SK-N-SH (cell line): ENCODE measurements around the gene ZNF445. TPM values are rescaled to one million over a fixed set of nuclear protein-coding genes. Genes with fewer than 3 reads are reported as not detected.
"Not testable (repeated sequence)": the region's sequence is repeated elsewhere in the genome, so short reads cannot be mapped to it uniquely, and the experiment has no call there.

Experiments used
- CTCF ChIA-PET: fragments of 300-600, 350-600 bp; formaldehyde crosslinking; extraction: SDS; loops from one replicate; lab custom pipeline; 2021; lab: Yijun Ruan, JAX
- POLR2A ChIA-PET: fragments of 350-600 bp; sonication (Branson Sonifier 250); formaldehyde crosslinking; extraction: SDS; loops from one replicate; lab custom pipeline; 2020; ENCODE audit warnings: antibody characterized with exemption, inconsistent platforms; lab: Yijun Ruan, JAX
- DNase-seq: peaks from one replicate; pipeline ENCODE4 v3.0.0; 2012
- H2AFZ ChIP-seq: fragments of 200-600 bp; sonication (generic); 2 replicates; pipeline ENCODE4 v1.8.1; 2016; ENCODE audit warnings: antibody characterized with exemption, mild to moderate bottlenecking, low read depth
- H3F3A ChIP-seq: fragments of 200-600 bp; sonication (generic); replicated peaks from 2 replicates; pipeline ENCODE3; 2016; ENCODE audit warnings: antibody characterized with exemption, mild to moderate bottlenecking; ENCODE audit not compliant: insufficient read depth
- H3K27ac ChIP-seq, 2 experiments: fragments of 200-500 bp in 1 of 2; fragments of 200-600 bp in 1 of 2; sonication (Bioruptor generic) in 1 of 2; sonication (generic), shearing (Covaris generic) in 1 of 2; 2 replicates each; pipeline versions ENCODE4 v1.5.1 to v1.6.1; 2014 to 2016; ENCODE audit warnings: low read depth in 2 of 2, inconsistent platforms in 1 of 2, low read length in 1 of 2, mild to moderate bottlenecking in 1 of 2, mixed read lengths in 1 of 2
- H3K27me3 ChIP-seq: fragments of 200-600 bp; sonication (generic), shearing (Covaris generic); 2 replicates; pipeline ENCODE4 v1.6.1; 2016; ENCODE audit warnings: mixed run types; ENCODE audit not compliant: insufficient read depth
- H3K36me3 ChIP-seq, 2 experiments: fragments of 200-500 bp in 1 of 2; fragments of 200-600 bp in 1 of 2; sonication (Bioruptor generic) in 1 of 2; sonication (generic) in 1 of 2; replicated peaks in 1 of 2; 2 replicates each; pipeline versions ENCODE3 to v1.5.1; 2014 to 2016; ENCODE audit warnings: low read length in 1 of 2, mild to moderate bottlenecking in 1 of 2; ENCODE audit not compliant: insufficient read depth in 2 of 2, control insufficient read depth in 1 of 2
- H3K4me1 ChIP-seq, 2 experiments: fragments of 200-500 bp in 1 of 2; fragments of 200-600 bp in 1 of 2; sonication (Bioruptor generic) in 1 of 2; sonication (generic), shearing (Covaris generic) in 1 of 2; 2 replicates each; pipeline versions ENCODE4 v1.5.1 to v1.6.1; 2014 to 2016; ENCODE audit warnings: low read depth in 1 of 2, low read length in 1 of 2, mixed run types in 1 of 2; ENCODE audit not compliant: insufficient read depth in 2 of 2, control insufficient read depth in 1 of 2
- H3K4me2 ChIP-seq: fragments of 200-600 bp; sonication (generic), shearing (Covaris generic); 2 replicates; pipeline ENCODE4 v1.6.1; 2017; ENCODE audit warnings: mixed run types
- H3K4me3 ChIP-seq, 2 experiments: fragments of 200-500 bp in 1 of 2; fragments of 200-600 bp in 1 of 2; sonication (Bioruptor generic) in 1 of 2; sonication (generic), shearing (Covaris generic) in 1 of 2; 2 replicates each; pipeline versions ENCODE4 v1.5.1 to v1.8.1; 2014 to 2016; ENCODE audit warnings: low read depth in 2 of 2, inconsistent platforms in 1 of 2, low read length in 1 of 2, mild to moderate bottlenecking in 1 of 2, mixed read lengths in 1 of 2, moderate library complexity in 1 of 2
- H3K79me2 ChIP-seq: fragments of 200-600 bp; sonication (generic); 2 replicates; pipeline ENCODE4 v1.8.1; 2017; ENCODE audit warnings: mild to moderate bottlenecking; ENCODE audit not compliant: insufficient read depth
- H3K9ac ChIP-seq: fragments of 200-600 bp; sonication (generic); 2 replicates; pipeline ENCODE4 v1.6.1; 2017; ENCODE audit warnings: mixed run types
- H3K9me2 ChIP-seq: fragments of 200-600 bp; sonication (generic); 2 replicates; pipeline ENCODE4 v1.6.1; 2017; ENCODE audit warnings: mixed run types
- H3K9me3 ChIP-seq: fragments of 200-600 bp; sonication (generic); 2 replicates; pipeline ENCODE4 v1.6.1; 2017; ENCODE audit warnings: mixed run types, mild to moderate bottlenecking, moderate library complexity
- H4K20me1 ChIP-seq: fragments of 200-600 bp; sonication (generic); 2 replicates; pipeline ENCODE4 v1.6.1; 2017; ENCODE audit warnings: mild to moderate bottlenecking, mixed run types; ENCODE audit not compliant: insufficient read depth
- EP300 ChIP-seq, 2 experiments: IDR thresholded peaks; 2 replicates each; pipeline versions ENCODE4 v1.4.0 to v1.6.1; 2012; ENCODE audit warnings: borderline replicate concordance in 1 of 2, low read depth in 1 of 2, low read length in 1 of 2
- EZH2phosphoT487 ChIP-seq: fragments of 200-600 bp; sonication (generic); IDR thresholded peaks from 2 replicates; pipeline ENCODE4 v1.6.1; 2017; ENCODE audit warnings: low read depth, mixed run types, mild to moderate bottlenecking, antibody characterized with exemption, moderate library complexity, borderline replicate concordance
- FOSL2 ChIP-seq: IDR thresholded peaks from 2 replicates; pipeline ENCODE4 v1.4.0; 2012; ENCODE audit warnings: low read depth, mild to moderate bottlenecking, moderate library complexity, borderline replicate concordance
- GATA2 ChIP-seq: sonication (generic); formaldehyde crosslinking; IDR thresholded peaks from 2 replicates; pipeline ENCODE4 v1.5.0; 2020; ENCODE audit warnings: mild to moderate bottlenecking, missing genetic modification reagents
- MEF2A ChIP-seq: IDR thresholded peaks from 2 replicates; pipeline ENCODE4 v1.4.0; 2012; ENCODE audit warnings: low read depth, borderline replicate concordance
- MXI1 ChIP-seq: IDR thresholded peaks from 2 replicates; pipeline ENCODE4 v1.6.1; 2012; ENCODE audit warnings: mild to moderate bottlenecking, low read depth, low read length, improper control_type of control experiment
- POLR2AphosphoS5 ChIP-seq: IDR thresholded peaks from 2 replicates; pipeline ENCODE4 v1.6.1; 2012; ENCODE audit warnings: low read depth, low read length
- RAD21 ChIP-seq: IDR thresholded peaks from 2 replicates; pipeline ENCODE4 v1.6.1; 2012; ENCODE audit warnings: mild to moderate bottlenecking, low read length
- RFX5 ChIP-seq: IDR thresholded peaks from 2 replicates; pipeline ENCODE4 v1.6.1; 2012; ENCODE audit warnings: mild to moderate bottlenecking, improper control_type of control experiment, low read length
- SIN3A ChIP-seq: IDR thresholded peaks from 2 replicates; pipeline ENCODE4 v1.6.1; 2012; ENCODE audit warnings: low read depth, mild to moderate bottlenecking, low read length, moderate library complexity, borderline replicate concordance
- SMC3 ChIP-seq: IDR thresholded peaks from 2 replicates; pipeline ENCODE4 v1.6.1; 2012; ENCODE audit warnings: low read depth, low read length, improper control_type of control experiment
- TAF1 ChIP-seq: IDR thresholded peaks from 2 replicates; pipeline ENCODE4 v1.6.1; 2012; ENCODE audit warnings: low read depth, mild to moderate bottlenecking, low read length, moderate library complexity, borderline replicate concordance
- TCF12 ChIP-seq: IDR thresholded peaks from 2 replicates; pipeline ENCODE4 v1.4.0; 2012
- TEAD4 ChIP-seq: IDR thresholded peaks from 2 replicates; pipeline ENCODE4 v1.4.0; 2012; ENCODE audit warnings: mild to moderate bottlenecking, borderline replicate concordance; ENCODE audit not compliant: insufficient read depth
- WGBS: methylation state at CpG from one replicate; pipeline ENCODE4 v1.1.6; 2017; ENCODE audit warnings: low lambda C conversion rate; 5-methylcytosine and 5-hydroxymethylcytosine counted together
- polyA plus RNA-seq, 3 experiments: library from polyadenylated mRNA; depleted of rRNA; stranded (reverse); fragments of >200 nt; gene quantifications; 2 replicates each; pipeline ENCODE4 v1.2.3, GENCODE V29; 2012
- TF ChIP-seq, protein P1 (sequence below): IDR thresholded peaks from 2 replicates; pipeline ENCODE4 v1.6.1; 2012; ENCODE audit warnings: mild to moderate bottlenecking, low read depth, low read length, moderate library complexity
- TF ChIP-seq, protein P2 (sequence below): fragments of 200-600 bp; sonication (generic); IDR thresholded peaks from 2 replicates; pipeline ENCODE4 v1.6.1; 2017; ENCODE audit warnings: antibody characterized with exemption, mild to moderate bottlenecking, moderate library complexity
- TF ChIP-seq, protein P3 (sequence below): fragments of 150-350 bp; IDR thresholded peaks from 2 replicates; pipeline ENCODE4 v1.6.1; 2016; ENCODE audit warnings: mild to moderate bottlenecking, low read depth, low read length

The ZNF445 gene
- polyA plus RNA-seq, 1 of the 3 experiments (the other 2 are of a cell fraction): 2.2 TPM

DNA sequence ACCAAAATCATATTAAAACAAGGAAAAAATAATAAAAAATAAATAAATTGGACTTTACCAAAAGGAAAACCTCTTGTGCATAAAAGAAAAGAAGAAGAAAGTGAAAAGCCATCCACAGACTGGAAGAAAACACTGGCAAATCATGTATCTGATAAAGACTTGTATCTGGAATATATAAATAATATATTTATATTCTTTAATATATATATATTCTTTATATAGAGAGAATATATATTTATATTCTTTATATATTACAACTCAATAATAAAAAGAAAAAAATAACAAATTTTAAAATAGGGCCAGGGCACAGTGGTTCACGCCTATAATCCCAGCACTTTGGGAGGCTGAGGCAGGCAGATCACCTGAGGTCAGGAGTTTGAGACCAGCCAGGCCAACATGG is 27.1 kb upstream of the ZNF445 start:
- no peaks in the 10 kb centered on the region; the same call in 1 of the 2 replicates for H3K9me3 ChIP-seq
- peaks cover 64% of the 10 kb centered on the region for H3K79me2 ChIP-seq
- H3K9me2 ChIP-seq: no peaks in the 10 kb centered on the region
- no peaks in the 10 kb centered on the region for H4K20me1 ChIP-seq
- DNase-seq: no peak
- peaks cover 18 to 21% of the 10 kb centered on the region in 2 experiments for H3K36me3 ChIP-seq
- H3F3A ChIP-seq: no peaks in the 10 kb centered on the region
- H3K4me3 ChIP-seq: no peak overlapping the region
- 91% methylated on average over 1 of the region's 1 CpG for WGBS
- no peaks in the 10 kb centered on the region for H3K27me3 ChIP-seq
- no peak for TF ChIP-seq GATA2 (CRISPR knock-in tag)
- TF ChIP-seq TCF12: no peak
- no peak for TF ChIP-seq FOSL2
- no peak for TF ChIP-seq MXI1
- TF ChIP-seq MEF2A: no peak
- no peak for TF ChIP-seq EZH2phosphoT487
- TF ChIP-seq RFX5: no peak
- TF ChIP-seq TEAD4: no peak
- TF ChIP-seq POLR2AphosphoS5: no peak
- no peak for TF ChIP-seq TAF1
- TF ChIP-seq RAD21: no peak
- POLR2A ChIA-PET: no interaction called here
- H3K27ac ChIP-seq: no peak overlapping the region
- CTCF ChIA-PET: interaction anchor here (1.0 kb wide), 1 partner anchor 8 kb away, joined by 4 read pairs; no protein-coding TSS in a partner anchor
- no peak overlapping the region for H3K4me2 ChIP-seq
- no peak overlapping the region for H2AFZ ChIP-seq
- no peak overlapping the region for H3K9ac ChIP-seq
- peaks cover 0 to 4% of the 10 kb centered on the region in 2 experiments; a peak in 1 of 4 replicates for H3K4me1 ChIP-seq

DNA sequence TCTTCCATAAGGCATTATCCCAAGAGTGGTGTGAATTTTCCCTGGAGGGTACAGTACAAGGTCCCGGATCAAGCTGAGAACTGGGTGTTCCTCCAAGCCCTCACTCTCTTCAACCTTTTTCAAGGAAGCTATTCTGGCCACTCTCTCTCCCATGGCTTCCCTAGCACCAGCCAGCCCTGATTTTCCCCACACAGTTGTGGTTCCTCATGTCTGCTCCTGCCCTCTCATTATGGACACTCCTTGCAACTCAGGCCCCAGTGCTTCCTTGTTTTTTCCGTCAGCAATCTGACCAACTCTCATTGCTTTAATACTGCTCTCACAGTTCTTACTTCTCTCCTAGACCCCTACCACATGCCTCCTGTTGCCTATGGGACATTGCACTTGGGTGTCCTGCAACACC is 25.7 kb upstream of the ZNF445 start:
- H4K20me1 ChIP-seq, H3K4me2 ChIP-seq, H2AFZ ChIP-seq, CTCF ChIA-PET, H3K4me3 ChIP-seq, H3K27me3 ChIP-seq, H3K9ac ChIP-seq, DNase-seq, H3F3A ChIP-seq, H3K27ac ChIP-seq, H3K9me2 ChIP-seq, POLR2A ChIA-PET, H3K9me3 ChIP-seq, H3K4me1 ChIP-seq: not testable (repeated sequence)
- H3K36me3 ChIP-seq: peaks cover 23 to 31% of the 10 kb centered on the region in 2 experiments
- peaks cover 50% of the 10 kb centered on the region for H3K79me2 ChIP-seq
- WGBS: 81% methylated on average over 1 of the region's 2 CpGs

DNA sequence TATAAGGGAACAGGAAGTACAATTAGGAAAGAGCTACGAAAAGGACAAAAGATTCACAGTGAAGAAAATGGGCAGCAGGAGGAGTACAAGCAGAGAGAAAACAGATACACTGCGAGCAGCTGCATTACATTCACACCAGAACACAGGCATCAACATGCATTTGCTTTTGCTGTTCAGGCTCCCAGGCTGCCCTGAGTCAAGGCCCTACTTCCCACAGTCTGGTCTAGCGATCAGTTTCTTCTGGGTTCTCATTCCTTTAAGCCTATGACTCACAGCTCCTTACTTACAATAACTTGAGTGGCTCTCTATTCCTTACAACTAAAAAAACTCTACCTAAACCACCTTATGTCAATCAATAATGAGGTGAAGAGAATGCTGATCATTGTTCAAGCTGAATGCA is 24.5 kb upstream of the ZNF445 start:
- no peak overlapping the region for H3K27ac ChIP-seq
- POLR2A ChIA-PET: no interaction called here
- no peaks in the 10 kb centered on the region for H3K27me3 ChIP-seq
- no peak overlapping the region for H3K4me2 ChIP-seq
- peaks cover 23 to 35% of the 10 kb centered on the region in 2 experiments for H3K36me3 ChIP-seq
- H3K79me2 ChIP-seq: peaks cover 38% of the 10 kb centered on the region
- H3F3A ChIP-seq: no peaks in the 10 kb centered on the region
- no peak overlapping the region for H3K4me3 ChIP-seq
- peaks cover 8% of the 10 kb centered on the region for H3K9me3 ChIP-seq
- no peaks in the 10 kb centered on the region for H3K4me1 ChIP-seq
- CTCF ChIA-PET: no interaction called here
- WGBS: 80% methylated on average over 3 of the region's 3 CpGs
- no peak overlapping the region for H3K9ac ChIP-seq
- no peaks in the 10 kb centered on the region for H3K9me2 ChIP-seq
- H2AFZ ChIP-seq: no peak overlapping the region
- no peak for DNase-seq
- no peaks in the 10 kb centered on the region for H4K20me1 ChIP-seq
- TF ChIP-seq, protein P1, sequence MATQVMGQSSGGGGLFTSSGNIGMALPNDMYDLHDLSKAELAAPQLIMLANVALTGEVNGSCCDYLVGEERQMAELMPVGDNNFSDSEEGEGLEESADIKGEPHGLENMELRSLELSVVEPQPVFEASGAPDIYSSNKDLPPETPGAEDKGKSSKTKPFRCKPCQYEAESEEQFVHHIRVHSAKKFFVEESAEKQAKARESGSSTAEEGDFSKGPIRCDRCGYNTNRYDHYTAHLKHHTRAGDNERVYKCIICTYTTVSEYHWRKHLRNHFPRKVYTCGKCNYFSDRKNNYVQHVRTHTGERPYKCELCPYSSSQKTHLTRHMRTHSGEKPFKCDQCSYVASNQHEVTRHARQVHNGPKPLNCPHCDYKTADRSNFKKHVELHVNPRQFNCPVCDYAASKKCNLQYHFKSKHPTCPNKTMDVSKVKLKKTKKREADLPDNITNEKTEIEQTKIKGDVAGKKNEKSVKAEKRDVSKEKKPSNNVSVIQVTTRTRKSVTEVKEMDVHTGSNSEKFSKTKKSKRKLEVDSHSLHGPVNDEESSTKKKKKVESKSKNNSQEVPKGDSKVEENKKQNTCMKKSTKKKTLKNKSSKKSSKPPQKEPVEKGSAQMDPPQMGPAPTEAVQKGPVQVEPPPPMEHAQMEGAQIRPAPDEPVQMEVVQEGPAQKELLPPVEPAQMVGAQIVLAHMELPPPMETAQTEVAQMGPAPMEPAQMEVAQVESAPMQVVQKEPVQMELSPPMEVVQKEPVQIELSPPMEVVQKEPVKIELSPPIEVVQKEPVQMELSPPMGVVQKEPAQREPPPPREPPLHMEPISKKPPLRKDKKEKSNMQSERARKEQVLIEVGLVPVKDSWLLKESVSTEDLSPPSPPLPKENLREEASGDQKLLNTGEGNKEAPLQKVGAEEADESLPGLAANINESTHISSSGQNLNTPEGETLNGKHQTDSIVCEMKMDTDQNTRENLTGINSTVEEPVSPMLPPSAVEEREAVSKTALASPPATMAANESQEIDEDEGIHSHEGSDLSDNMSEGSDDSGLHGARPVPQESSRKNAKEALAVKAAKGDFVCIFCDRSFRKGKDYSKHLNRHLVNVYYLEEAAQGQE: no peak
- TF ChIP-seq TAF1 (no peak), SMC3 (no peak), SIN3A (no peak), EP300 (IDR thresholded peaks at IDR 0.05; ENCODE audit: borderline replicate concordance in 1 of 2, low read depth in 1 of 2, low read length in 1 of 2) (no peak), MEF2A (no peak)
- TF ChIP-seq, protein P2, sequence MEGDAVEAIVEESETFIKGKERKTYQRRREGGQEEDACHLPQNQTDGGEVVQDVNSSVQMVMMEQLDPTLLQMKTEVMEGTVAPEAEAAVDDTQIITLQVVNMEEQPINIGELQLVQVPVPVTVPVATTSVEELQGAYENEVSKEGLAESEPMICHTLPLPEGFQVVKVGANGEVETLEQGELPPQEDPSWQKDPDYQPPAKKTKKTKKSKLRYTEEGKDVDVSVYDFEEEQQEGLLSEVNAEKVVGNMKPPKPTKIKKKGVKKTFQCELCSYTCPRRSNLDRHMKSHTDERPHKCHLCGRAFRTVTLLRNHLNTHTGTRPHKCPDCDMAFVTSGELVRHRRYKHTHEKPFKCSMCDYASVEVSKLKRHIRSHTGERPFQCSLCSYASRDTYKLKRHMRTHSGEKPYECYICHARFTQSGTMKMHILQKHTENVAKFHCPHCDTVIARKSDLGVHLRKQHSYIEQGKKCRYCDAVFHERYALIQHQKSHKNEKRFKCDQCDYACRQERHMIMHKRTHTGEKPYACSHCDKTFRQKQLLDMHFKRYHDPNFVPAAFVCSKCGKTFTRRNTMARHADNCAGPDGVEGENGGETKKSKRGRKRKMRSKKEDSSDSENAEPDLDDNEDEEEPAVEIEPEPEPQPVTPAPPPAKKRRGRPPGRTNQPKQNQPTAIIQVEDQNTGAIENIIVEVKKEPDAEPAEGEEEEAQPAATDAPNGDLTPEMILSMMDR: no peak
- TF ChIP-seq, protein P3, sequence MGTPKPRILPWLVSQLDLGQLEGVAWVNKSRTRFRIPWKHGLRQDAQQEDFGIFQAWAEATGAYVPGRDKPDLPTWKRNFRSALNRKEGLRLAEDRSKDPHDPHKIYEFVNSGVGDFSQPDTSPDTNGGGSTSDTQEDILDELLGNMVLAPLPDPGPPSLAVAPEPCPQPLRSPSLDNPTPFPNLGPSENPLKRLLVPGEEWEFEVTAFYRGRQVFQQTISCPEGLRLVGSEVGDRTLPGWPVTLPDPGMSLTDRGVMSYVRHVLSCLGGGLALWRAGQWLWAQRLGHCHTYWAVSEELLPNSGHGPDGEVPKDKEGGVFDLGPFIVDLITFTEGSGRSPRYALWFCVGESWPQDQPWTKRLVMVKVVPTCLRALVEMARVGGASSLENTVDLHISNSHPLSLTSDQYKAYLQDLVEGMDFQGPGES: no peak
